ENCODE data around the gene ZNF668.
"Not testable (repeated sequence)": the region's sequence is repeated elsewhere in the genome, so short reads cannot be mapped to it uniquely, and the experiment has no call there.

Gene ZNF668

DNA sequence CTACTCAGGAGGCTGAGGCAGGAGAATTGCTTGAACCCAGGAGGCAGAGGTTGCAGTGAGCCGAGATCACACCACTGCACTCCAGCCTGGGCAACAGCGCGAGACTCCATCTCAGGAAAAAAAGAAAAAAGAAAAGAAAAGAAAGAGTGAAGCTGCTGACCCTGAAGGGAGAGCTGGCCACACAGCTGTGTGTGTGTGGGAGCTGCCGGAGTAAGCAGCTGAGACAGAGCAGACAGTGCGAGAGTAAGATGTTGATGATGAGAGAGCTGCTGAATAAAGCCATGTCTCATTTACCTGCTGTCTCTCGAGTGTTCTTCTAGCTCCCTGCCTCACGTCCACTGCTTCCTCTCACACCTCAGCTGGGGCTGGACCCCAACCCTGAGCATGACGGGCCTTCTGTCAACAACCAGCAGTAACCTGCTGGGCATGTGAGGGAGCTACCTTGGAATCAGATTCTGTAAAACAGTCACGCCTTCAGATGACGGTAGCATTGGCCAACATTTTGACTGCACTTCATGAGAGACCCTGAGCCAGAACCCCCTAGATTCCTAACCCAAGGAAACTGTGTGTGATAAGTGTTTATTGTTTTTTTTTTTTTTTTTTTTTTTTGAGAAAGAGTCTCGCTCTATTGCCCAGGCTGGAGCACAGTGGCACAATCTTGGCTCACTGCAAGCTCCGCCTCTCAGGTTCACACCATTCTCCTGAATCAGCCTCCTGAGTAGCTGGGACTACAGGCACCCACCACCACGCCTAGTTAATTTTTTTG, 27.0 kb upstream of the ZNF668 start:
- DNase-seq = not testable (repeated sequence)

GRCh38 chr16:31099860-31100638, 26.0 kb upstream of the ZNF668 start:
- DNase-seq = no peak

GRCh38 chr16:31094424-31095120, 20.5 kb upstream of the ZNF668 start, which contains the start of gene VKORC1:
VKORC1 (minus strand) TSS chr16:31094797; CDS start chr16:31094729, 68 bp downstream.
- DNase-seq = peak; percentile 91

GRCh38 chr16:31094088-31094423, 20.0 kb upstream of the ZNF668 start:
- no peak for DNase-seq

GRCh38 chr16:31093132-31093703, 19.2 kb upstream of the ZNF668 start:
- no peak for DNase-seq

DNA sequence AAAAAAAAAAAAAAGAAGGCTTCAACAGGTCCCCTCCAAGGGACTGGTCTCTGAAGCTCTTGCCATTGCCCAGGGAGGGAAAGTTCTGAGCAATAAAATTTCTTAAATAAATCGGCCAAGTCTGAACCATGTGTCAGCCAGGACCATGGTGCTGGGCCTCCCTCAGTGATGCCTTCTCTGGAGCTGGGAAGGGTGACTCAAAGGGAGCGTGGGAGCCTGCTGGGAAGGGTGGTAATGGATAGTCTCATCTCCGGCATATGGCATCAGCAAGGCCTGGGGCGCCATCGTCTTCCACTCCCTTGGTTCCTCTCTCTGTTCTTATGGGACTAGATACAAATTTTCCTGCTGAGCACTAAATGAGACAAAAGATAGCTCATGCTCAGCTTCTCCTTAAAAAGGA, 18.3 kb upstream of the ZNF668 start:
- DNase-seq = no peak

GRCh38 chr16:31090540-31090939, 16.5 kb upstream of the ZNF668 start:
- no peak for DNase-seq

- DNase-seq = no peak
Measured at GRCh38 chr16:31089199-31089598, 15.2 kb upstream of the ZNF668 start.

DNA sequence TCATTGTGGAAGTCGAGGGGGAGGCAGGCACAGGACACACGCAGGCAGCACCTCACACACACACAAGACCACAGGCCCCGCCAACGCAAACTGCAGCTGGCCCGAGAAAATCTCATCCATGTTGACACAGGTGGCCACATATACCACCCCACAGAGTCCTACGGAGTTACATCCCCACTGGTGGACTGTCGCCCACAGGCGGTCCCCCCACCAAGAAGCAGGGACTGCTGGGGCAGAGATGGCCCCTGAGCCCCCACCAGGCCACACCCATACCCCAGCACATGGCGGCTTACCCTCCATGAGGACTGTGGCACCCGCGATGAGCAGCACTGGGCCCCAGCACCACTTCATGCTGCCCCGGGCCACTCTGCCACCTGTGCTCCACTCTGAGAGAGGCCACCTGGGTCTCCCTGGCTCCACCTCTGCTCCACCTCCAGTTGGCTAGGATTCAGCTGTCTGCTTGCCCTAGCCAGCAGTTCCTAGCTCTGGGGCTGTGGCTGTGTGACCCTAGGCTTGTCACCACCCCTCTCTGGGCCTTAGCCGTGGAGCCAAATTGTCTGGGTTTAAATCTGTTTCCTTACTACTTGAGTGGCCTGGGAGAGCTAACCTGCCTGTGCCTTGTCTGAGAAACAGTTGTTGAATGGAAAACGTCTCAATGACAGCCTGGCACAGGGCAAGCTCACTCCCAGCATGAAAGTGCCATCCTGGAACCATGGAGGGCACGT, 14.6 kb upstream of the ZNF668 start, which contains the start of gene PRSS53:
PRSS53 (minus strand) TSS at position 485 of the 725 bp plus-strand sequence; CDS start at position 351, 134 bp downstream.
- DNase-seq = no peak

DNA sequence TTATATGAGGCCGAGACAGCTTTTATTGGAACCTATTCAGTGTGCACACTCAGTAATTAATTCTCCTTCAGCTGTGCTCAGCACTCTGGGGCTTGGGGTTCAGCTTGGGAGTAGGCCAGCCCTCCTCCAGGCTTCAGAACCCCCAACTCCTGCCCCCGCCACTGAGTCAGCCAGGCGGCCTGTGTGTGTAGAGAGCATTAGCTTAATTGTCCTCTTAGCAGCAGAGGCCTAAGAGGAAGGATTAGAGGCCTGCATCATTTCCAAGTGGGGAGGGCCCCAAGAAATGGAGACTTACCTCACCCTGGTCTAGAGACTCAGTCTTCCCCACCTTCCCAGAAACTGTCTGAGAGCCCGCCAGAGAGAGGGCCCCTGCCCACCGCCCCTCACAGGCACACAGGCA, 13.9 kb upstream of the ZNF668 start:
- DNase-seq = no peak

DNA sequence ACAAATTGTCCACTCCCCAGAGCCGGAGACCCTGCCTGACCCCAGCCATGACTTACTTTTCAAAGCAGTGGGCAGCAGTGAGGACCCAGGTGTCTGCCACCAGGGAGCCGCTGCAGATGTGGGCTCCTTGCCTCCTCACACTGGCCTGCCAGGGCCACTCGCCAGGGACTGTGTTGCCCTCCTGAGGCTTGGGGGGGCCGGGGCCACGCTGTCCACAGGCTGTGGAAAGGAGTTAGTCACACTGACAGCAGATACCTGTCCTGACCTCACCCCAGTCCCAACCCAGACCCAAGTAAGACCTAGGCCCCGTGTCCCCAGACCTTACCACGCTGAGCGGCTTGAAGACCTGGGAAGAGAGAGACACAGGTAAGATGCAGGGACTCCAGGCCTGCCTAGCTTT, 13.4 kb upstream of the ZNF668 start:
- DNase-seq = no peak

GRCh38 chr16:31086629-31086906, 12.5 kb upstream of the ZNF668 start:
- DNase-seq = no peak

GRCh38 chr16:31085873-31086628, 12.0 kb upstream of the ZNF668 start:
- no peak for DNase-seq

- no peak for DNase-seq
Measured at GRCh38 chr16:31085411-31085810, 11.4 kb upstream of the ZNF668 start.

DNA sequence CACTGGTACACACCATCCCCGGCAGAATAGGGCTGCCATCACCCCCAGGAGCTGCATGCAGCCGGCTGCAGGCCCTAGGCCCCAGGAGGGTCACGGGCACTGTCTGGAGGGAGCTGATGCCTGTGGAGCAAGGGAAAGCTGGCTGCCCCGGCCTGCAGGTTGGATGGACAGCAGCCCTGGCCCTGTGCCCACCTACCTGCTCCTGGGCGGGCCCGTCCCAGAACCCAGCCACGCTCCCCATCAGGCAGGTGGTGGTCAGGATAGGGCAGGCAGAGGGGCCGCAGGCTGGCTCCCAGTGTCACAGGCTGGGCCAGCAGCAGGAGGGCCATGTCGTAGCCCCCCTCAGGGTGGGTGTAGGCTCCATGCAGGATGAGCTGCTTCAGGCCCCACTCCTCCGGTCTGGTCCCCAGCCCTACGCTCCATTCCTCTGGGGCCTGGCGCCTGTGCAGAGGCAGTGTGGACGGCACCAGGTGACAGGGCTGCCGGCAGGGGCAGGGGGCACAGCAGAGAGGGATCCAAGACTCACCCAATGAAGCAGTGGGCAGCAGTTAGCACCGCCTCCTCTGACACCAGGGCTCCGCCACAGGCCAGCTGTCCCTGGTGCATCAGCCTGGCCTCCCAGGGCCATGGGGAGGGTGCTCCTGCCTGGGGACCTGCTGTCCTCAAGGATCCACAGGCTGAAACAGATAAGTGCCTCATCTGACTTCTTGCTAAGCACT, 10.7 kb upstream of the ZNF668 start:
- DNase-seq = no peak

DNA sequence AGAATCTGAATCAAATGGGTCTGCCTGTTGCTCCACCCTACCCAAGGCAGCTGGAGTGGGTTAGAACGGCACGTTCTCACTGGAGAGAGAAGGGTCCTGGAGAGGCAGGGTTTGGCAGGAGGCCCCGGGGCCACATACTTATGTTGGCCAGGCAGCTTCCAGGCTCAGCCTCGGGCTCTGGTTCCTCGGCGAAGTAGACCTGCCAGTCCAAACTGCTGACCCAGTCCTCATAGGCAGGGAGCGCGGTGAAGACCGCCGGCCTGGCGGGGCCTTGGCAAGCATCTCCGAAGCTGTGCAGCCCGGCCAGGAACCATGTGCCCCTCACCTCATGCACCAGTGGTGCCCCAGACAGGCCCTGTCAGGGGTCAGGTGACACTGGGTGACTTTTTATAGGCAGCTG, 9.9 kb upstream of the ZNF668 start:
- DNase-seq = no peak

- no peak for DNase-seq
Measured at GRCh38 chr16:31083556-31083955, 9.5 kb upstream of the ZNF668 start.

GRCh38 chr16:31083081-31083480, 9.0 kb upstream of the ZNF668 start:
- DNase-seq = no peak

- no peak for DNase-seq
Measured at GRCh38 chr16:31082368-31083045, 8.5 kb upstream of the ZNF668 start.

All from activated CD8-positive, alpha-beta memory T cell treated with anti-CD3 and anti-CD28 coated beads, Interleukin-2, amount 50 U/mL, for 48 hours (primary cell).